Measurements from ENCODE around the gene SGCE. TPM values are rescaled to one million over a fixed set of nuclear protein-coding genes. Genes with fewer than 3 reads are reported as not detected.

SGCE gene
- total and polyA plus RNA-seq, 8 donors, result 49.9 to 84.9 (median 72.8) TPM

DNA sequence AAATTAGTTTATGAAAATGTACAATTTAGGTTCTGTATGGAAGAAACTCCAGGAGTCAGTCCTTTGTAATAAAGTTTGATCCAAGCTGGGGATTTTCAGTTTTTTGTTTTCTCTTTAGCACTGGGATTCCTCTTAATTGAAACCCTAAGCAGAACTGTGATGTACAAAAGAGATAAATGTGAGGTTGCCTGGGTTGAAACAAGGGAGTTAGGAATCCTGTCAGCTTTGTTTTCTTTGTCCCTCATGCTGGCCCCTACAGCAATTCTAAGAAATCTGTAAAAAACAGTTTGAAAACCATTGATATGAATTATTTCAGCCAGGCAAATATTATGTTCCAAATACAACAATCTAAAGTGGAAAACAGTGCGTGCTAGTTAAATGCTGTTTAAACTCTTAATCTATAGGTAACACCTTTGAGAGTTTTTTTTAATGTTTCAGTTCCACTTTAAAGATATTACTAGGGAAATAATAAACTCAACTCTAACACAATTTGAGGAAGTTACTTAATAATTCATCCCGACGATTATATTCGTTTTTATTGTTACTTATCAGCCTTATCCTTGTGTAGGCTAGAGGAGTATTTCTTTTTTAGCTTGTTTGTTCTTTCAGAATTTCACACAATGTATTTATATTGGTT is 65.3 kb downstream of the SGCE start:
- no peak for ATAC-seq
- DNase-seq, result no peak
- TF ChIP-seq, protein P1, sequence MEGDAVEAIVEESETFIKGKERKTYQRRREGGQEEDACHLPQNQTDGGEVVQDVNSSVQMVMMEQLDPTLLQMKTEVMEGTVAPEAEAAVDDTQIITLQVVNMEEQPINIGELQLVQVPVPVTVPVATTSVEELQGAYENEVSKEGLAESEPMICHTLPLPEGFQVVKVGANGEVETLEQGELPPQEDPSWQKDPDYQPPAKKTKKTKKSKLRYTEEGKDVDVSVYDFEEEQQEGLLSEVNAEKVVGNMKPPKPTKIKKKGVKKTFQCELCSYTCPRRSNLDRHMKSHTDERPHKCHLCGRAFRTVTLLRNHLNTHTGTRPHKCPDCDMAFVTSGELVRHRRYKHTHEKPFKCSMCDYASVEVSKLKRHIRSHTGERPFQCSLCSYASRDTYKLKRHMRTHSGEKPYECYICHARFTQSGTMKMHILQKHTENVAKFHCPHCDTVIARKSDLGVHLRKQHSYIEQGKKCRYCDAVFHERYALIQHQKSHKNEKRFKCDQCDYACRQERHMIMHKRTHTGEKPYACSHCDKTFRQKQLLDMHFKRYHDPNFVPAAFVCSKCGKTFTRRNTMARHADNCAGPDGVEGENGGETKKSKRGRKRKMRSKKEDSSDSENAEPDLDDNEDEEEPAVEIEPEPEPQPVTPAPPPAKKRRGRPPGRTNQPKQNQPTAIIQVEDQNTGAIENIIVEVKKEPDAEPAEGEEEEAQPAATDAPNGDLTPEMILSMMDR (IDR thresholded peaks at IDR 0.05), result no peak
- peaks cover 0 to 4% of the 10 kb centered on the region in 2 donors for H3K36me3 ChIP-seq
- no peak overlapping the region for H3K4me3 ChIP-seq
- no peak overlapping the region for H3K27ac ChIP-seq
- peaks cover 0 to 6% of the 10 kb centered on the region in 2 donors for H3K4me1 ChIP-seq
- no peaks in the 10 kb centered on the region for H3K27me3 ChIP-seq
- intact Hi-C loops (cut with DNase I), result no loop called here
- no peaks in the 10 kb centered on the region for H3K9me3 ChIP-seq

DNA sequence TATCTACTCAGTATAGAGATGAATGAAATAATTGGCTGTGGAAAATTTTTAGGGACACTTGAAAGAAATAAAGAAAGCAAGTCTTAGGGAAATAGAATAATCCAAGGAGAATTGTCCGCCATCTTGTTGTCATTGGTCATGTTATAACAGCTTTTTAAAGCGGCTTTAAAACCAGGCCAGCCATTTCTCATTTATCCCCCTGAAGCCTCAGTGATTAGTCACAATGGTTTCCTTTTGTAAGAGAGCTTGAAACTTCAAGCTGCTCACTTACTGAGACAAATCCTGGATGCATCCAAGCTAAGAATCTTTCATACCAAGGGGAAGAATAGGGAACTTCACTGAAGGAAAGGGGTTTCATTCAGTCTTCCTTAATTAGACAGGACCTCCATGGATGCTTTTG is 67.9 kb downstream of the SGCE start:
- intact Hi-C loops (cut with DNase I), result no loop called here
- Histone ChIP-seq H3K36me3 (peaks cover 0 to 4% of the 10 kb centered on the region in 2 donors), H3K9me3 (no peaks in the 10 kb centered on the region), H3K27me3 (no peaks in the 10 kb centered on the region), H3K4me3 (no peak overlapping the region), H3K27ac (no peak overlapping the region), H3K4me1 (peaks cover 0 to 6% of the 10 kb centered on the region in 2 donors)
- TF ChIP-seq, protein P1 (IDR thresholded peaks at IDR 0.05), result no peak
- DNase-seq (no peak), ATAC-seq (no peak)

DNA sequence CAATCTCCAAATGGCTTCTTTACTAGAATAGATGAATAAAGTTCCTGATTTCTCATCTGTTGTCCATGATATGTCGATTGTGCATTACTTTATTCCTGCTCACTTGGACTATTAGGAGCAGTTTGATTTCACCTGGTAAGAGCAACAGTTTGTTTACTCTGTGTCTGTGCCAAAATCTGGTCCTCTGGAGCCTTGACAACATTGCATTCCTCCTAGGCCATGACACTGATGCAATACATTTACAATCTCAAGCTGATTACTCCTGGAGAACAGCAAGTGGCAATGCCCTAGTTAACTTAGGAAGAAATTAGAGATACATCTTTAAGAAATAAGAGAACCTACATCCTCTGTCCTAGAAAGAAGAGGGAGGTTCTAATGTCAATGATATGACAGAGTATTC is 71.8 kb downstream of the SGCE start:
- Histone ChIP-seq H3K27ac (no peak overlapping the region), H3K4me1 (no peaks in the 10 kb centered on the region), H3K36me3 (no peaks in the 10 kb centered on the region), H3K9me3 (no peaks in the 10 kb centered on the region), H3K4me3 (no peak overlapping the region), H3K27me3 (no peaks in the 10 kb centered on the region)
- intact Hi-C loops (cut with DNase I), result no loop called here
- ATAC-seq (peak; percentile 78), DNase-seq (peak in 1 of 4 donors; percentile 3)
- TF ChIP-seq, protein P1 (IDR thresholded peaks at IDR 0.05), result no peak

DNA sequence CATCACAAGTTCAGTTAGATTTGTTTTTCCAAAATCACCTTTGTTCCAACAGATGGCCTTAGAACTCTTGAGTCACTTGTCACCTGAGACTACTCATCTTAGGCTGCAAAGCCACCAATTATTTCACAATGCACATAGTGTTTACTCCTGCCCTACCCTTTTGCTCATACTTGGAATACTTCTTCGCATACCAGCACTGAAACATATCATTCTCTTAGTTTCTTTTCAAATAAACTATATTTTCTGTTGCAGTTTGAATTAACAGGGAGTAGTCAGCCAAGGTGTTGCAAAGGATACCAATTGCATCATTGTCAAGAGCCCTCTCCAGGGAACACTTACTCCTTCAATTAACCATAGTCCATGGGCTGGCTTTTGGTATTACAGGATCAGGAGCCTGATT is 75.3 kb downstream of the SGCE start:
- H3K27ac ChIP-seq, result peak overlapping the region; percentile 31 to 57
- H3K9me3 ChIP-seq, result peaks cover 0 to 4% of the 10 kb centered on the region in 2 donors
- no peaks in the 10 kb centered on the region for H3K27me3 ChIP-seq
- H3K4me1 ChIP-seq, result no peaks in the 10 kb centered on the region
- TF ChIP-seq, protein P1 (IDR thresholded peaks at IDR 0.05), result no peak
- intact Hi-C loops (cut with DNase I), result no loop called here
- H3K36me3 ChIP-seq, result no peaks in the 10 kb centered on the region
- DNase-seq, result peak in 2 of 4 donors; percentile 3 to 30
- peak; percentile 79 for ATAC-seq
- H3K4me3 ChIP-seq, result no peak overlapping the region

DNA sequence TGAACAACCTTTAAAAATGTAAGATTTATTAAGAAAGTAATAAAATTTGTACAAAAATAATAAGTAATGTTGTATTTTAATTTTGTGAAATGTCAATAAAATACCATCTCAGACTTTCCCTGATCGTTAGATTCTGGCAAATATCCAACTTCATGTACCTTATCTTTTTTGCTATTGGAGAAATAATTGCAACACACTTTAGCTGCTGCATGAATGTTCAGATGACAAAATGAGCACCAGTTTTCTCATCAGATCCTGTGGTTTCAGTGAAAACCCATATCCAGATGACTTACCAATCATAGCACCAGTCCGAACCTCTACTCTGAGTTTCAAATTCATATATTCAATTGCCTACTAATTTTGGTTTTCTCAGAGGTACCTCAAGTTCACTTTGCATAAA is 76.5 kb downstream of the SGCE start:
- intact Hi-C loops (cut with DNase I), result no loop called here
- Histone ChIP-seq H3K9me3 (peaks cover 0 to 16% of the 10 kb centered on the region in 2 donors), H3K4me3 (no peak overlapping the region), H3K4me1 (no peaks in the 10 kb centered on the region), H3K27me3 (no peaks in the 10 kb centered on the region), H3K36me3 (peaks cover 0 to 8% of the 10 kb centered on the region in 2 donors), H3K27ac (peak overlapping the region in 1 of 2 donors; percentile 46)
- ATAC-seq (no peak), DNase-seq (no peak)
- TF ChIP-seq, protein P1 (IDR thresholded peaks at IDR 0.05), result no peak

Data from left lung (tissue), 10 donors.